A549 (cell line): ENCODE data around the gene TMEM132D. TPM values are rescaled to one million over a fixed set of nuclear protein-coding genes. Genes with fewer than 3 reads are reported as not detected.

Source experiments
- ATAC-seq, 2 experiments: fragments of 200-7000 bp in 1 of 2; fragments of >200 bp in 1 of 2; cut with Nextera tagmentation in 1 of 2; cut with Tn5 transposase in 1 of 2; 3 replicates each; pipeline versions ENCODE4 v1.8.0 to v1.9.1; 2018 to 2020; ENCODE audit warnings: mild to moderate bottlenecking in 1 of 2, moderate library complexity in 1 of 2
- CTCF ChIA-PET: fragments of 300-600 bp; sonication (Branson Sonifier 250); formaldehyde crosslinking; extraction: SDS; loops from one replicate; lab custom pipeline; 2021; ENCODE audit warnings: antibody characterized with exemption, inconsistent platforms; lab: Yijun Ruan, JAX
- POLR2A ChIA-PET: fragments of 350-600 bp; formaldehyde crosslinking; extraction: SDS; loops from one replicate; lab custom pipeline; 2021; ENCODE audit warnings: antibody characterized with exemption, inconsistent platforms; lab: Yijun Ruan, JAX
- DNase-seq, 2 experiments: peaks; one replicate each; pipeline versions ENCODE4 v3.0.0 to v3.0.0-alpha.2; 2011 to 2016; ENCODE audit warnings: low read depth in 1 of 2, low spot score in 1 of 2
- FAIRE-seq: peaks from 2 replicates; lab custom pipeline; 2011; peaks lifted over from hg19 to GRCh38; lab: Jason Lieb, UNC
- H3K27ac ChIP-seq, 2 experiments: fragments of >200 bp; sonication (Bioruptor Twin); formaldehyde crosslinking; 3 replicates each; pipeline ENCODE4 v1.5.1; 2016 to 2017
- H3K4me1 ChIP-seq: fragments of >200 bp; sonication (Bioruptor Twin); formaldehyde crosslinking; 3 replicates; pipeline ENCODE4 v1.6.1; 2016
- H3K4me2 ChIP-seq: fragments of >200 bp; sonication (Bioruptor Twin); formaldehyde crosslinking; 3 replicates; pipeline ENCODE4 v1.6.1; 2016
- H3K4me3 ChIP-seq: fragments of >200 bp; sonication (Bioruptor Twin); formaldehyde crosslinking; 3 replicates; pipeline ENCODE4 v1.5.1; 2016
- H3K9me3 ChIP-seq: fragments of >200 bp; sonication (Bioruptor Twin); formaldehyde crosslinking; 3 replicates; pipeline ENCODE4 v1.6.1; 2016
- BHLHE40 ChIP-seq: IDR thresholded peaks from 2 replicates; pipeline ENCODE4 v1.6.1; 2012; ENCODE audit warnings: low read depth, low read length, inconsistent platforms
- CBX2 ChIP-seq: fragments of 200-600 bp; sonication (generic); IDR thresholded peaks from 2 replicates; pipeline ENCODE4 v1.6.1; 2016; ENCODE audit warnings: low read depth, mild to moderate bottlenecking, borderline replicate concordance
- CBX8 ChIP-seq: fragments of 200-600 bp; sonication (generic); IDR thresholded peaks from 2 replicates; pipeline ENCODE4 v1.6.1; 2016
- CEBPB ChIP-seq, 2 experiments: fragments of >200 bp in 1 of 2; sonication (Bioruptor Twin) in 1 of 2; formaldehyde crosslinking in 1 of 2; IDR thresholded peaks; 2 replicates each; pipeline ENCODE4 v1.6.1; 2012 to 2016
- CHD4 ChIP-seq: fragments of 200-600 bp; sonication (generic); IDR thresholded peaks from 2 replicates; pipeline ENCODE4 v1.6.1; 2016; ENCODE audit warnings: antibody characterized with exemption, mild to moderate bottlenecking, borderline replicate concordance
- EHF ChIP-seq: fragments of 250-450 bp; sonication (Bioruptor Pico); IDR thresholded peaks from 2 replicates; pipeline ENCODE4 v1.5.0; 2020; ENCODE audit warnings: mild to moderate bottlenecking
- ESRRA ChIP-seq: fragments of 150-350 bp; IDR thresholded peaks from 2 replicates; pipeline ENCODE4 v1.6.1; 2014; ENCODE audit warnings: mild to moderate bottlenecking, low read length, borderline replicate concordance
- FOSL2 ChIP-seq, 2 experiments: fragments of 450-650 bp in 1 of 2; fragments of >200 bp in 1 of 2; sonication (Bioruptor Twin) in 1 of 2; formaldehyde crosslinking; IDR thresholded peaks; 2 replicates each; pipeline versions ENCODE4 v1.5.0 to v1.6.1; 2016 to 2020; ENCODE audit warnings: mild to moderate bottlenecking in 1 of 2, moderate library complexity in 1 of 2
- GATA3 ChIP-seq: IDR thresholded peaks from 2 replicates; pipeline ENCODE4 v1.6.1; 2012; ENCODE audit warnings: borderline replicate concordance
- HEYL ChIP-seq: fragments of 250-450 bp; sonication (Bioruptor Pico); IDR thresholded peaks from 2 replicates; pipeline ENCODE4 v1.8.0; 2021; ENCODE audit warnings: mild to moderate bottlenecking, moderate library complexity
- HOXA7 ChIP-seq: fragments of 250-450 bp; sonication (Bioruptor Pico); IDR thresholded peaks from 2 replicates; pipeline ENCODE4 v1.5.0; 2020; ENCODE audit warnings: mild to moderate bottlenecking, moderate library complexity
- HOXB13 ChIP-seq: fragments of 250-450 bp; sonication (Bioruptor Pico); IDR thresholded peaks from 2 replicates; pipeline ENCODE4 v1.5.0; 2020; ENCODE audit warnings: low read depth, mild to moderate bottlenecking, moderate library complexity
- KDM1A ChIP-seq: fragments of 200-600 bp; sonication (generic); IDR thresholded peaks from 2 replicates; pipeline ENCODE4 v1.6.1; 2016; ENCODE audit warnings: low read depth, mild to moderate bottlenecking
- MAZ ChIP-seq: fragments of 150-350 bp; IDR thresholded peaks from 2 replicates; pipeline ENCODE4 v1.6.1; 2014; ENCODE audit warnings: antibody characterized with exemption, low read depth, low read length, borderline replicate concordance
- MYC ChIP-seq: IDR thresholded peaks from 2 replicates; pipeline ENCODE4 v1.6.1; 2012; ENCODE audit warnings: mild to moderate bottlenecking, inconsistent platforms, low read length, improper control_type of control experiment, borderline replicate concordance
- NPAS2 ChIP-seq: fragments of 250-450 bp; sonication (Bioruptor Pico); IDR thresholded peaks from 2 replicates; pipeline ENCODE4 v1.8.0; 2022; ENCODE audit warnings: mild to moderate bottlenecking, moderate library complexity, borderline replicate concordance
- RARB ChIP-seq: fragments of 250-450 bp; sonication (Bioruptor Pico); IDR thresholded peaks from 2 replicates; pipeline ENCODE4 v1.8.0; 2021; ENCODE audit warnings: mild to moderate bottlenecking, moderate library complexity
- SMC3 ChIP-seq: fragments of >200 bp; sonication (Bioruptor Twin); formaldehyde crosslinking; IDR thresholded peaks from 3 replicates; pipeline ENCODE4 v1.6.1; 2018; ENCODE audit warnings: inconsistent platforms
- SREBF2 ChIP-seq: fragments of 450-650 bp; IDR thresholded peaks from 2 replicates; pipeline ENCODE4 v1.6.1; 2014; ENCODE audit warnings: mild to moderate bottlenecking, moderate library complexity
- ZC3H11A ChIP-seq: fragments of 450-650 bp; IDR thresholded peaks from 2 replicates; pipeline ENCODE4 v1.6.1; 2014; ENCODE audit warnings: antibody characterized with exemption, mild to moderate bottlenecking
- WGBS: methylation state at CpG from one replicate; pipeline ENCODE4 v1.1.6; 2017; ENCODE audit errors: missing lambda C conversion rate; 5-methylcytosine and 5-hydroxymethylcytosine counted together
- polyA plus RNA-seq, 4 experiments: library from polyadenylated mRNA; depleted of rRNA in 3 of 4; stranded (reverse); fragments of >200 nt; fragmentation: RNase III in 1 of 4; extraction: RNeasy Plus Mini Kit Qiagen cat#74134 plus additional on column Dnase treatment in 1 of 4; gene quantifications; 2 replicates in 3 of 4; 3 replicates in 1 of 4; pipeline ENCODE4 v1.2.3, GENCODE V29; 2011 to 2017
- TF ChIP-seq, protein P1 (sequence below): fragments of >200 bp; sonication (Bioruptor Twin); formaldehyde crosslinking; IDR thresholded peaks from 3 replicates; pipeline ENCODE4 v1.6.1; 2016
- TF ChIP-seq, protein P2 (sequence below): IDR thresholded peaks from 2 replicates; pipeline ENCODE4 v1.6.1; 2012
- TF ChIP-seq, protein P3 (sequence below): IDR thresholded peaks from 2 replicates; pipeline ENCODE4 v1.6.1; 2012; ENCODE audit warnings: low read depth, borderline replicate concordance

TMEM132D gene
- polyA plus RNA-seq, 2 of the 4 experiments (the other 2 are of a cell fraction): not detected

DNA sequence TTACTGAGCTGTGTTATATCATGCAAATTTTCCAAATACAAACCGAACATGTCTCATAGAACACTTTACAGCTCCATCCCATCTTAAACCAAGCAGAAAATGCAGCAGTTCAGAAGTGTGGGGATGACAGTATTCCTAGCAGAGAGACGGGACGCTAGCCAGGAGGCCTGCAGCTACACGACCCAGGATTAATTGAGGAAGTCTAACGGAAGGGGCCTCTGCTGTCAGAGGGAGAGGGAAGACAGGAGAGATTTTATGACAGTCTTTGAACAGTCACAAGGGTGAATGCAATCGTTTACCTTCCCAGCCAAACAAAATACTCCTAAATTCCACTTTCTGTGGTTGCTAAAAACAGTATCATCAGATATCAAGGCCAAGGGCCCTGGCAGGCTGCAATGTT, 261.9 kb downstream of the TMEM132D start:
- 0% methylated on average over 6 of the region's 6 CpGs for WGBS
- no peak for DNase-seq
- ATAC-seq: no peak
- POLR2A ChIA-PET: no interaction called here
- no peaks in the 10 kb centered on the region for H3K4me1 ChIP-seq
- H3K4me2 ChIP-seq: no peak overlapping the region
- H3K9me3 ChIP-seq: no peaks in the 10 kb centered on the region
- FAIRE-seq: no peak
- no peak for TF ChIP-seq CBX8
- no peak overlapping the region for H3K4me3 ChIP-seq
- CTCF ChIA-PET: no interaction called here
- no peak overlapping the region for H3K27ac ChIP-seq

DNA sequence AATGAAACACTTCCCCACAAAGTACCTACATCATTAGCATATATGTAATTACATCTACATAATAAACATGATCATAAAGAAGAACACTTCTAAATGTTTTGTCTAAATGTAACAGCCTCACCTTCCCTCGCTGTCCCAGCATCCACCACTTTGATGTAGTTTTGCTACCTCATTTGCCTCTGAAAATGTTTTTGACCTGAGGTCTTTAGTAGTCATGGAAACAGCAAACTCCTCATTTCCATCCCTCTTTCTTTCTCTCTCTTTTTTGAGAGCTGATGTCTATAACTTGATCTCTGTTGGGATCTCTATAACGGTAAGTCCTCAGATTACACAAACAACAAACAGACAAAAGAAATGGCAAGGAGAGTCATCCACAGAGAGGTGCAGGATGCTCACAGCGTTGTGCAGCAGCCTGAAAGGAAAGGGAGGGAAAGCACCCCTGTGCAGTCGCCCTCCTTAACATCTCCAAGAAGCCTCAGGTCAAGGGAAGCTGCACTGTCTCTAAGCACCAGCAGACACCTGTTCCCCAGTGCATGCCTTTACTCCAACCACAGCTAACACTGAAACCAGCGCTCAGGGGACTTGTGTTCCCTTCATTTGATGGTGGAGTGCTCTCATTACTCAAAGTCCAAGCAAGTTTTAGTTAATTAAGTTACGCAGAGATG, 268.7 kb downstream of the TMEM132D start:
- no peak overlapping the region for H3K27ac ChIP-seq
- ChIA-PET POLR2A (no interaction called here), CTCF (no interaction called here)
- H3K9me3 ChIP-seq: no peaks in the 10 kb centered on the region
- H3K4me3 ChIP-seq: no peak overlapping the region
- DNase-seq: no peak
- no peak for ATAC-seq
- H3K4me2 ChIP-seq: no peak overlapping the region
- no peak for FAIRE-seq
- H3K4me1 ChIP-seq: no peaks in the 10 kb centered on the region
- TF ChIP-seq MAZ (no peak), SMC3 (no peak), SREBF2 (no peak), ZC3H11A (no peak), CEBPB (IDR thresholded peaks at IDR 0.05) (no peak), RARB (CRISPR knock-in tag) (no peak), EHF (no peak), CBX8 (no peak), BHLHE40 (no peak), FOSL2 (IDR thresholded peaks at IDR 0.05) (no peak), FOSL2 (CRISPR knock-in tag; IDR thresholded peaks at IDR 0.05) (no peak), CHD4 (no peak), ESRRA (no peak), KDM1A (no peak), HOXA7 (CRISPR knock-in tag) (no peak)
- TF ChIP-seq, protein P1, sequence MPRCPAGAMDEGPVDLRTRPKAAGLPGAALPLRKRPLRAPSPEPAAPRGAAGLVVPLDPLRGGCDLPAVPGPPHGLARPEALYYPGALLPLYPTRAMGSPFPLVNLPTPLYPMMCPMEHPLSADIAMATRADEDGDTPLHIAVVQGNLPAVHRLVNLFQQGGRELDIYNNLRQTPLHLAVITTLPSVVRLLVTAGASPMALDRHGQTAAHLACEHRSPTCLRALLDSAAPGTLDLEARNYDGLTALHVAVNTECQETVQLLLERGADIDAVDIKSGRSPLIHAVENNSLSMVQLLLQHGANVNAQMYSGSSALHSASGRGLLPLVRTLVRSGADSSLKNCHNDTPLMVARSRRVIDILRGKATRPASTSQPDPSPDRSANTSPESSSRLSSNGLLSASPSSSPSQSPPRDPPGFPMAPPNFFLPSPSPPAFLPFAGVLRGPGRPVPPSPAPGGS: no peak
- TF ChIP-seq, protein P2, sequence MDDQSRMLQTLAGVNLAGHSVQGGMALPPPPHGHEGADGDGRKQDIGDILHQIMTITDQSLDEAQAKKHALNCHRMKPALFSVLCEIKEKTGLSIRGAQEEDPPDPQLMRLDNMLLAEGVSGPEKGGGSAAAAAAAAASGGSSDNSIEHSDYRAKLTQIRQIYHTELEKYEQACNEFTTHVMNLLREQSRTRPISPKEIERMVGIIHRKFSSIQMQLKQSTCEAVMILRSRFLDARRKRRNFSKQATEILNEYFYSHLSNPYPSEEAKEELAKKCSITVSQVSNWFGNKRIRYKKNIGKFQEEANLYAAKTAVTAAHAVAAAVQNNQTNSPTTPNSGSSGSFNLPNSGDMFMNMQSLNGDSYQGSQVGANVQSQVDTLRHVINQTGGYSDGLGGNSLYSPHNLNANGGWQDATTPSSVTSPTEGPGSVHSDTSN: no peak
- TF ChIP-seq, protein P3, sequence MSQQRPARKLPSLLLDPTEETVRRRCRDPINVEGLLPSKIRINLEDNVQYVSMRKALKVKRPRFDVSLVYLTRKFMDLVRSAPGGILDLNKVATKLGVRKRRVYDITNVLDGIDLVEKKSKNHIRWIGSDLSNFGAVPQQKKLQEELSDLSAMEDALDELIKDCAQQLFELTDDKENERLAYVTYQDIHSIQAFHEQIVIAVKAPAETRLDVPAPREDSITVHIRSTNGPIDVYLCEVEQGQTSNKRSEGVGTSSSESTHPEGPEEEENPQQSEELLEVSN: no peak
- WGBS: 2% methylated on average over 6 of the region's 6 CpGs

DNA sequence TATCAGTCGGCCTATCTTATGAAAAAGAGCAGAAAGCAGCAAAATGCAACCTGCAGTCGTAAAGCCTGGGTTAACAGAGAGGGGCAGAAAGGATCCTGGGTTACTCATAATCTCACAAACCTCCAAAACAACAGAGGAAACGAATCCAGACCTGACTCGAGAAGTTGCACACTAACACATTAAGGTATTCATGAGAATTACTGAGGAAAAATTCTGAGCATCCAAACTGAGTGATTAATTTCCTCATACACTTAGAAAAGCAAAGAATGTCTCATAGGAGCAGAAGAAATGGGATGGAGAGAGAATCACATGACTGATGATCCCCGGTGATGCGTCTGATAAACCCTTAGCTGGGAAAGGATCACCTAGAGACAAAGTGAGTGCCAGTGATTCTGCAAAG, 272.5 kb downstream of the TMEM132D start:
- Histone ChIP-seq H3K4me1 (no peaks in the 10 kb centered on the region), H3K27ac (no peak overlapping the region), H3K9me3 (0 out of 3 replicates have a peak, but pooled peaks cover 3% of the 10 kb centered on the region), H3K4me3 (no peak overlapping the region), H3K4me2 (no peak overlapping the region)
- no peak for TF ChIP-seq GATA3
- FAIRE-seq (no peak), ATAC-seq (no peak), DNase-seq (no peak)
- ChIA-PET CTCF (no interaction called here), POLR2A (no interaction called here)
- 16% methylated on average over 6 of the region's 6 CpGs for WGBS

DNA sequence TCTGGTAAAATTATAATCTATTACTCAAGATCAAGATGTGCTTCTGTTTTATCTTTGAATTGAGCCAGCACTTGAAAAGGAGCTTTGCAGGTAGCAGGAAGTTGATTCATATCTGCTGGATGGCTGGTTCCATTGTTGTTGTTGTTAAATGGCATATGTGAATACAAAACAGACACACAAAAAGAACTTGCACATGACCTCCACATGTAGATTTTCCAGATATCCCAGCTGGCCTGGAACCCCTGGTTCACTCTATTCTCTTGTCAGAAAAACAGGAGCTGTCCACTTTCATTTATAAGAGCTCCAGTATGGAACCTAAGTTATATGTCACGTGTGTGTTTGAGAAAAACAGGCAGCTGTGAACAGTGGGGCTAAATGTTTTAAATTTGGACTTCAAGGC, 273.9 kb downstream of the TMEM132D start:
- FAIRE-seq (no peak), ATAC-seq (no peak), DNase-seq (no peak)
- WGBS: 0% methylated on average over 1 of the region's 1 CpG
- ChIA-PET POLR2A (no interaction called here), CTCF (no interaction called here)
- H3K4me2 ChIP-seq: no peak overlapping the region
- H3K4me1 ChIP-seq: no peaks in the 10 kb centered on the region
- 0 out of 3 replicates have a peak, but pooled peaks cover 3% of the 10 kb centered on the region for H3K9me3 ChIP-seq
- TF ChIP-seq NPAS2 (CRISPR knock-in tag) (no peak), CBX2 (no peak), HEYL (CRISPR knock-in tag) (no peak), MYC (no peak), HOXB13 (no peak), FOSL2 (IDR thresholded peaks at IDR 0.05) (no peak), FOSL2 (CRISPR knock-in tag; IDR thresholded peaks at IDR 0.05) (no peak)
- no peak overlapping the region for H3K27ac ChIP-seq
- H3K4me3 ChIP-seq: no peak overlapping the region
